PC-3 (cell line): ENCODE data around the gene MAP3K21.

Experiments used
- CTCF ChIP-seq: fragments of 300-600 bp; sonication (generic); conservative IDR thresholded peaks from 2 replicates; pipeline ENCODE4 v1.5.1; 2017; ENCODE audit warnings: antibody characterized with exemption, low read depth, mild to moderate bottlenecking, low read length
- EZH2 ChIP-seq: fragments of 300-600 bp; sonication (generic); IDR thresholded peaks from one replicate; pipeline ENCODE4 v1.6.1; 2017; ENCODE audit warnings: antibody characterized with exemption, mild to moderate bottlenecking, low read length; ENCODE audit not compliant: unreplicated experiment
- EZH2phosphoT487 ChIP-seq: fragments of 300-600 bp; sonication (generic); IDR thresholded peaks from 2 replicates; pipeline ENCODE4 v1.6.1; 2018; ENCODE audit warnings: mild to moderate bottlenecking, antibody characterized with exemption, low read length, borderline replicate concordance

- TF ChIP-seq CTCF (no peak), EZH2phosphoT487 (no peak), EZH2 (no peak)
Observed at GRCh38 chr1:233393926-233394680, 66.6 kb downstream of the MAP3K21 start.
